HCT116 (cell line): ENCODE data around the gene CACNB2. TPM values are rescaled to one million over a fixed set of nuclear protein-coding genes. Genes with fewer than 3 reads are reported as not detected.

ENCODE experiments used
- ATAC-seq: fragments of 200-7000 bp; cut with Tn5 transposase; 2 replicates; pipeline ENCODE4 v1.9.1; 2020; ENCODE audit warnings: mild to moderate bottlenecking, moderate library complexity
- BruUV-seq: library from RNA; stranded (reverse); fragments of 400-500 nt; replicated peaks from 2 replicates; lab custom pipeline; 2021; lab: Mats Ljungman, UMichigan
- CTCF ChIA-PET: fragments of 300-600 bp; sonication (Branson Sonifier 250); formaldehyde crosslinking; loops from one replicate; lab custom pipeline; 2021; ENCODE audit warnings: antibody characterized with exemption; lab: Charles Lee
- POLR2A ChIA-PET: fragments of 300-600, 350-600 bp; sonication (Branson Sonifier 250); formaldehyde crosslinking; loops from one replicate; lab custom pipeline; 2021; ENCODE audit warnings: antibody characterized with exemption; lab: Charles Lee
- RAD21 ChIA-PET, 2 experiments: fragments of 300-600 bp; sonication (Branson Sonifier 250); formaldehyde crosslinking; loops; one replicate each; lab custom pipeline; 2023; ENCODE audit warnings: low total read pairs in 2 of 2; ENCODE audit not compliant: uncharacterized antibody in 2 of 2, unreplicated experiment in 2 of 2, low non-redundant PET in 1 of 2; lab: Charles Lee
- DNase-seq: peaks from one replicate; pipeline ENCODE4 v3.0.0-alpha.2; 2010; ENCODE audit warnings: low read depth, low spot score
- H2AFZ ChIP-seq: fragments of 200-600 bp; shearing (Covaris generic), sonication (generic); 2 replicates; pipeline ENCODE4 v1.6.1; 2017; ENCODE audit warnings: low read depth, mixed run types, mixed read lengths, antibody characterized with exemption, low read length; ENCODE audit not compliant: poor library complexity, severe bottlenecking
- H3K27ac ChIP-seq: 2 replicates; pipeline ENCODE4 v1.5.1; 2012; ENCODE audit warnings: low read depth, low read length
- H3K27me3 ChIP-seq: fragments of 200-600 bp; sonication (generic); 2 replicates; pipeline ENCODE4 v1.6.1; 2016; ENCODE audit warnings: mixed run types, low read length, mixed read lengths; ENCODE audit not compliant: insufficient read depth
- H3K36me3 ChIP-seq, 2 experiments: fragments of 200-500 bp in 1 of 2; fragments of 200-600 bp in 1 of 2; sonication (Bioruptor generic) in 1 of 2; sonication (generic) in 1 of 2; 2 replicates each; pipeline versions ENCODE4 v1.5.1 to v1.6.1; 2014 to 2016; ENCODE audit warnings: low read length in 2 of 2, inconsistent platforms in 1 of 2, mixed read lengths in 1 of 2, mixed run types in 1 of 2; ENCODE audit not compliant: insufficient read depth in 2 of 2, control insufficient read depth in 1 of 2
- H3K4me1 ChIP-seq, 2 experiments: fragments of 200-600 bp in 1 of 2; sonication (generic) in 1 of 2; 2 replicates each; pipeline versions ENCODE4 v1.5.1 to v1.6.1; 2012 to 2017; ENCODE audit warnings: low read length in 2 of 2, inconsistent platforms in 1 of 2, mild to moderate bottlenecking in 1 of 2, mixed read lengths in 1 of 2, mixed run types in 1 of 2, moderate library complexity in 1 of 2; ENCODE audit not compliant: insufficient read depth in 2 of 2, control insufficient read depth in 1 of 2
- H3K4me2 ChIP-seq: fragments of 200-600 bp; sonication (generic); 2 replicates; pipeline ENCODE4 v1.6.1; 2017; ENCODE audit warnings: mixed run types, low read length, mixed read lengths
- H3K4me3 ChIP-seq, 2 experiments: fragments of 200-600 bp in 1 of 2; sonication (generic) in 1 of 2; replicated peaks in 1 of 2; 2 replicates each; pipeline ENCODE4 v1.5.1; 2011 to 2016; ENCODE audit warnings: low read length in 2 of 2, control low read depth in 1 of 2, low read depth in 1 of 2, mild to moderate bottlenecking in 1 of 2, mixed read lengths in 1 of 2, mixed run types in 1 of 2
- H3K79me2 ChIP-seq: fragments of 200-600 bp; sonication (generic); 2 replicates; pipeline ENCODE4 v1.6.1; 2017; ENCODE audit warnings: mild to moderate bottlenecking, mixed run types, low read length, moderate library complexity, mixed read lengths; ENCODE audit not compliant: insufficient read depth
- H3K9ac ChIP-seq: fragments of 200-600 bp; sonication (generic); 2 replicates; pipeline ENCODE4 v1.6.1; 2016; ENCODE audit warnings: low read length, mixed read lengths
- H3K9me2 ChIP-seq: fragments of 200-600 bp; sonication (generic), shearing (Covaris generic); 2 replicates; pipeline ENCODE4 v1.6.1; 2017; ENCODE audit warnings: mixed run types, mild to moderate bottlenecking, moderate library complexity; ENCODE audit not compliant: insufficient read depth
- H3K9me3 ChIP-seq, 2 experiments: fragments of 200-500 bp in 1 of 2; fragments of 200-600 bp in 1 of 2; sonication (Bioruptor generic) in 1 of 2; sonication (generic) in 1 of 2; 2 replicates each; pipeline ENCODE4 v1.6.1; 2014 to 2017; ENCODE audit warnings: low read length in 2 of 2, mixed read lengths in 2 of 2, inconsistent platforms in 1 of 2, low read depth in 1 of 2, mild to moderate bottlenecking in 1 of 2, mixed run types in 1 of 2, moderate library complexity in 1 of 2; ENCODE audit not compliant: control insufficient read depth in 1 of 2, insufficient read depth in 1 of 2
- H4K20me1 ChIP-seq: fragments of 200-600 bp; sonication (generic), shearing (Covaris generic); 2 replicates; pipeline ENCODE4 v1.6.1; 2017; ENCODE audit warnings: mixed run types, mild to moderate bottlenecking, moderate library complexity; ENCODE audit not compliant: insufficient read depth
- CBX3 ChIP-seq: IDR thresholded peaks from 2 replicates; pipeline ENCODE4 v1.6.1; 2012; ENCODE audit warnings: low read depth
- CTCF ChIP-seq, 3 experiments: fragments of 200-600 bp in 1 of 3; sonication (generic) in 1 of 3; IDR thresholded peaks in 2 of 3; conservative IDR thresholded peaks in 1 of 3; 2 replicates each; pipeline ENCODE4 v1.5.1; 2012 to 2017; ENCODE audit warnings: low read depth in 2 of 3, low read length in 2 of 3, antibody characterized with exemption in 1 of 3, borderline replicate concordance in 1 of 3, control low read depth in 1 of 3, mild to moderate bottlenecking in 1 of 3, mixed read lengths in 1 of 3, mixed run types in 1 of 3, moderate library complexity in 1 of 3; ENCODE audit not compliant: insufficient read depth in 1 of 3
- EGR1 ChIP-seq: IDR thresholded peaks from 2 replicates; pipeline ENCODE4 v1.6.1; 2012; ENCODE audit warnings: low read depth
- EZH2 ChIP-seq: fragments of 200-600 bp; sonication (generic); IDR thresholded peaks from 2 replicates; pipeline ENCODE4 v1.6.1; 2017; ENCODE audit warnings: antibody characterized with exemption, mixed run types
- EZH2phosphoT487 ChIP-seq: fragments of 200-600 bp; IDR thresholded peaks from 2 replicates; pipeline ENCODE4 v1.6.1; 2018; ENCODE audit warnings: antibody characterized with exemption, borderline replicate concordance
- MAX ChIP-seq: IDR thresholded peaks from 2 replicates; pipeline ENCODE4 v1.6.1; 2012
- POLR2AphosphoS5 ChIP-seq: IDR thresholded peaks from 2 replicates; pipeline ENCODE4 v1.6.1; 2011; ENCODE audit warnings: mild to moderate bottlenecking, low read depth, low read length, moderate library complexity
- REST ChIP-seq: IDR thresholded peaks from 2 replicates; pipeline ENCODE4 v1.6.1; 2012; ENCODE audit warnings: low read depth
- SP1 ChIP-seq: IDR thresholded peaks from 2 replicates; pipeline ENCODE4 v1.6.1; 2012; ENCODE audit warnings: low read depth
- SRF ChIP-seq: IDR thresholded peaks from 2 replicates; pipeline ENCODE4 v1.6.1; 2012; ENCODE audit warnings: low read depth
- intact Hi-C: fragments of 100-400 bp; cut with micrococcal nuclease; formaldehyde crosslinking; loops from 2 replicates; pipeline ENCODE4 v1.10.0; 2022
- total RNA-seq: library from RNA; stranded (reverse); gene quantifications from one replicate; pipeline ENCODE4 v1.2.1, GENCODE V29; 2021; ENCODE audit not compliant: unreplicated experiment

Gene CACNB2
- total RNA-seq, 1 experiment from 2014 or later: 0.71 TPM

- Histone ChIP-seq H4K20me1 (no peaks in the 10 kb centered on the region; the same call in 1 of the 2 replicates), H3K4me2 (no peak overlapping the region), H3K4me1 (no peaks in the 10 kb centered on the region), H2AFZ (no peak overlapping the region), H3K36me3 (no peaks in the 10 kb centered on the region), H3K27ac (no peak overlapping the region), H3K9me3 (peaks cover 18 to 26% of the 10 kb centered on the region in 2 experiments; a peak in 3 of 4 replicates), H3K27me3 (no peaks in the 10 kb centered on the region), H3K9ac (no peak overlapping the region), H3K4me3 (no peak overlapping the region), H3K9me2 (no peaks in the 10 kb centered on the region), H3K79me2 (no peaks in the 10 kb centered on the region)
- TF ChIP-seq EZH2 (no peak), SP1 (0 out of 2 replicates have a peak, but pooled peaks have one; percentile 14)
- ChIA-PET POLR2A (no interaction called here), RAD21 (no interaction called here), CTCF (no interaction called here)
- ATAC-seq: no peak
- BruUV-seq: no TSS peak
- intact Hi-C loops: no loop called here
- no peak for DNase-seq
Measured at GRCh38 chr10:18566177-18566576, 426.0 kb downstream of the CACNB2 start.

- no peaks in the 10 kb centered on the region for H3K79me2 ChIP-seq
- H3K4me3 ChIP-seq: no peak overlapping the region
- H2AFZ ChIP-seq: no peak overlapping the region
- no peaks in the 10 kb centered on the region for H3K36me3 ChIP-seq
- no peak for TF ChIP-seq MAX
- TF ChIP-seq CBX3: no peak
- TF ChIP-seq REST: no peak
- no peak for TF ChIP-seq EZH2phosphoT487
- no peak for TF ChIP-seq EZH2
- no peak for TF ChIP-seq EGR1
- no peak for TF ChIP-seq SRF
- no peak for TF ChIP-seq POLR2AphosphoS5
- TF ChIP-seq CTCF (IDR thresholded peaks at IDR 0.05 in 2 of 3, conservative IDR thresholded peaks at IDR 0.05 in 1 of 3; ENCODE audit: borderline replicate concordance in 1 of 3, insufficient read depth in 1 of 3, low read depth in 2 of 3, low read length in 2 of 3): no peak
- BruUV-seq: no TSS peak
- H3K9ac ChIP-seq: no peak overlapping the region
- ChIA-PET CTCF (no interaction called here), POLR2A (no interaction called here), RAD21 (no interaction called here)
- ATAC-seq: no peak
- DNase-seq: no peak
- no peaks in the 10 kb centered on the region for H3K9me2 ChIP-seq
- intact Hi-C loops: no loop called here
- no peaks in the 10 kb centered on the region for H3K4me1 ChIP-seq
- no peaks in the 10 kb centered on the region for H3K27me3 ChIP-seq
- peaks cover 29 to 34% of the 10 kb centered on the region in 2 experiments; a peak in 3 of 4 replicates for H3K9me3 ChIP-seq
- no peak overlapping the region for H3K4me2 ChIP-seq
- no peak overlapping the region for H3K27ac ChIP-seq
- no peaks in the 10 kb centered on the region for H4K20me1 ChIP-seq
Measured at GRCh38 chr10:18567343-18567856, 427.2 kb downstream of the CACNB2 start.
